Measurements from ENCODE around the gene GRM7. TPM values are rescaled to one million over a fixed set of nuclear protein-coding genes. Genes with fewer than 3 reads are reported as not detected.

Gene GRM7
- polyA plus RNA-seq, 1 experiment: not detected

DNA sequence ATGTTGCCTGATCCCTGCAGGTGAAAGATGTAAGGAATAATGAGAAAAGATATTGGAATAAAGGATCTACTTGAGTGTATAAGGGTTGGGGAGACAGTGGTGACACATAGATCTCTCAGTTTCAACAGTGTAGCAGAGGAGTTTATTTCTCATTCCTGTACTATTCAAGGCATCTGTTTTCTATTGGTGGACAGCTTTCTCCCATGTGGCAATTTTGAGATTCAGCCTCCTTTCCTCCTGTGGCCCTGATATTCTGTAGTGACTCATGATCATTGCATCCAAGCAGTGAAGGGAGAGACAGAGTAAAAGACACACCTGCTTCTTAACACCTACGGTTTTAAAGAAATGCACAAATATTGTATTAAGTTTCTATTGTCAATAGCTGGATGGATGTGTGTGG, 327.6 kb downstream of the GRM7 start:
- DNase-seq (ENCODE audit: low read depth, low spot score): no peak
- Histone ChIP-seq H3K9me3 (ENCODE audit: control insufficient read depth, insufficient read depth, low read length) (peaks cover 6% of the 10 kb centered on the region; the same call in 1 of the 2 replicates), H3K27ac (ENCODE audit: low read depth, low read length) (no peak overlapping the region), H3K27me3 (ENCODE audit: control insufficient read depth, insufficient read depth, low read length) (no peaks in the 10 kb centered on the region), H3K4me3 (ENCODE audit: low read depth, low read length) (no peak overlapping the region)
- CTCF ChIA-PET: no interaction called here
- POLR2A ChIA-PET: no interaction called here
- TF ChIP-seq, protein P1, sequence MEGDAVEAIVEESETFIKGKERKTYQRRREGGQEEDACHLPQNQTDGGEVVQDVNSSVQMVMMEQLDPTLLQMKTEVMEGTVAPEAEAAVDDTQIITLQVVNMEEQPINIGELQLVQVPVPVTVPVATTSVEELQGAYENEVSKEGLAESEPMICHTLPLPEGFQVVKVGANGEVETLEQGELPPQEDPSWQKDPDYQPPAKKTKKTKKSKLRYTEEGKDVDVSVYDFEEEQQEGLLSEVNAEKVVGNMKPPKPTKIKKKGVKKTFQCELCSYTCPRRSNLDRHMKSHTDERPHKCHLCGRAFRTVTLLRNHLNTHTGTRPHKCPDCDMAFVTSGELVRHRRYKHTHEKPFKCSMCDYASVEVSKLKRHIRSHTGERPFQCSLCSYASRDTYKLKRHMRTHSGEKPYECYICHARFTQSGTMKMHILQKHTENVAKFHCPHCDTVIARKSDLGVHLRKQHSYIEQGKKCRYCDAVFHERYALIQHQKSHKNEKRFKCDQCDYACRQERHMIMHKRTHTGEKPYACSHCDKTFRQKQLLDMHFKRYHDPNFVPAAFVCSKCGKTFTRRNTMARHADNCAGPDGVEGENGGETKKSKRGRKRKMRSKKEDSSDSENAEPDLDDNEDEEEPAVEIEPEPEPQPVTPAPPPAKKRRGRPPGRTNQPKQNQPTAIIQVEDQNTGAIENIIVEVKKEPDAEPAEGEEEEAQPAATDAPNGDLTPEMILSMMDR (IDR thresholded peaks at IDR 0.05; ENCODE audit: low read depth, low read length): no peak

DNA sequence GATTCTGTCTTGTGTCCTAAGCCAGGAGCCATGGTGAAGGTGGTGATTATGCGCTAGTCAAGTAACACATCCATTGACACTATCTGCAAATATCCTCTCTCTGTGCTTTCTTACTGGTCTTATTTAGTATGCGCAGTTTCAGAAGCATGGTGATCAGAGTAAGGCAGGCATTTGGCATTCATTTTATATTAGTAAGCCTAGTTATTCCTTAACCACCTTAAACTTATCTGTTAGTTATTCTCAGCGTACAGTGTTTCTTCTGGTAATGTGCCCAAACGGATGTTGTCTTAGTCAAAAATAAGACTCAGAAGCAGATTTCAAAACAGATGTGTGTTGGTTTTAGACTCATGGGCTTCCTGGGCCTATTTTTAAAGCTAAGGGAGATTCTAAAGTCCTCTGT, 329.2 kb downstream of the GRM7 start:
- POLR2A ChIA-PET: no interaction called here
- no peaks in the 10 kb centered on the region for H3K27me3 ChIP-seq (ENCODE audit: control insufficient read depth, insufficient read depth, low read length)
- H3K4me3 ChIP-seq (ENCODE audit: low read depth, low read length): no peak overlapping the region
- peaks cover 6% of the 10 kb centered on the region; the same call in 1 of the 2 replicates for H3K9me3 ChIP-seq (ENCODE audit: control insufficient read depth, insufficient read depth, low read length)
- CTCF ChIA-PET: no interaction called here
- H3K27ac ChIP-seq (ENCODE audit: low read depth, low read length): no peak overlapping the region
- TF ChIP-seq, protein P1 (IDR thresholded peaks at IDR 0.05; ENCODE audit: low read depth, low read length): no peak
- DNase-seq (ENCODE audit: low read depth, low spot score): no peak

DNA sequence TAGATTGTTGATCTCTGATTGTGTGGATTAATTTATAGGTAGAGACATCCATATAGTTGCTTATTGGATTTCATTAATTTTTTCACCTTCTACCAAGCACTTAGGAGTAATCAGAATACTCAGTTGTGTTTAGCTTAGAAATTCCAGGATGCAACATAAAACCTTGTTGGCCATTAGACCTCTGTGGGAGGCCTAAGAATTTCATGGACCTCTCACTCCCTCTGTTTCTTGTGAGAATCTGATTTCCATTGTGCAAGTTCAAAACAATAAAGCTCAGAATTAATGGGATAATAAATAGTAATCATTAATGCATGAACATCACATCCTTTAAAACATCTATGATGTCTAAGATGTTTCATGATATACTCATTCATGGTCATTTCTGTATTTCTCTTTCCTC, 332.4 kb downstream of the GRM7 start:
- no peak overlapping the region for H3K4me3 ChIP-seq (ENCODE audit: low read depth, low read length)
- H3K27ac ChIP-seq (ENCODE audit: low read depth, low read length): no peak overlapping the region
- no peaks in the 10 kb centered on the region for H3K27me3 ChIP-seq (ENCODE audit: control insufficient read depth, insufficient read depth, low read length)
- TF ChIP-seq, protein P1 (IDR thresholded peaks at IDR 0.05; ENCODE audit: low read depth, low read length): no peak
- POLR2A ChIA-PET: no interaction called here
- CTCF ChIA-PET: no interaction called here
- peaks cover 4% of the 10 kb centered on the region; the same call in 1 of the 2 replicates for H3K9me3 ChIP-seq (ENCODE audit: control insufficient read depth, insufficient read depth, low read length)
- DNase-seq (ENCODE audit: low read depth, low spot score): no peak

DNA sequence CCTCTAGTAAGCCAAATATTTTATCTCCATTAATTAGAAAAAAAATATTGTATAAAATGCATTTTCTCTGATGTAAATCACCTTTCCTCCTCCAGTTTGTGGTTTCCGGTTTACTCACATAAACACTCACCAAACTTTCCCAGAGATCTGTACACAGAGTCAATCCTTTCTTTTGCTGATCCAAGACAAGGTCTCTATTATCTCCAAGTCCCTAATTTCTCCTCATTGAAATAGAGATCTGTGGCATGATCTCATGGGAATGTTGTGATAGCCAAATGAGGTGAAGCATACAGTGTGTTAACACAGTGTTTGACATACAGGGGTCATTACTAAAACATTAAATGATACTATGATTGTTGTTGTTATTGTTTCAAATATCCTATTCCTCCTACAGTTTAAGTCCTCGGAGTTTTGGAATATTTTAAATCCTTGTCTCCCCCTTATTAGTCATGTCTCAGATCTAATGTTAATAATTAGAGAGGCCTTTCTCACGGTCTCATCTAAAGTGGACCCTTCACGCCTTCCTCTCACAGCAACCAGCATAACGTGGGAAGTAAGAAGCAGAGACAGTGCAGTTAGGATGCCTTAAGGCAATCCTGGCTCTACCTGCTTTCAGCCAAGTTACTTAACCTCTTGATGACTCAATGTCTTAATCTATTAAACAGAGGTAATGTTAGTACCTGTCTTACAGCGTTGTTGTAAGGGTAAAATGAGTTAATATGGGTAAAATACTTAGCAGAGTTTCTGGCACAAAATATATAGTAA, 333.3 kb downstream of the GRM7 start:
- H3K27me3 ChIP-seq (ENCODE audit: control insufficient read depth, insufficient read depth, low read length): no peaks in the 10 kb centered on the region
- ChIA-PET CTCF (no interaction called here), POLR2A (no interaction called here)
- H3K4me3 ChIP-seq (ENCODE audit: low read depth, low read length): no peak overlapping the region
- no peak overlapping the region for H3K27ac ChIP-seq (ENCODE audit: low read depth, low read length)
- DNase-seq (ENCODE audit: low read depth, low spot score): no peak
- TF ChIP-seq, protein P1 (IDR thresholded peaks at IDR 0.05; ENCODE audit: low read depth, low read length): no peak
- peaks cover 4% of the 10 kb centered on the region; the same call in 1 of the 2 replicates for H3K9me3 ChIP-seq (ENCODE audit: control insufficient read depth, insufficient read depth, low read length)

DNA sequence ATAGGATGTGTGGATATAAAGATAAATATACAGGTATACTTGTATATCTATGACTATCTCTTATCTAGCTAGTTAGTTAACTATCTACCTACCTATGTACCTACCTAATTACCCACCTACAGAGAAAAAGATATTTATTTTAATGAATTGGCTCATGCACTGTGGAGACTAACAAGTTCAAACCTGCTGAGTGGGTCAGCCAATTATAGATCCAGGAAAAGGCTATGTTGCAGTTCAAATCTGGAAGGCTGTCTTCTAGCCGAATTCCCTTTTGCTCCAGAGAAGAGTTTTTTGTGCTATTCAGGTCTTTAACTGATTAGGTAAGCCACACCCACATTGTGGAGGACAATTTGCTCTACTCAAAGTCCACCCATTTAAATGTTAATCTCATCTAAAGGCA, 335.0 kb downstream of the GRM7 start:
- H3K9me3 ChIP-seq (ENCODE audit: control insufficient read depth, insufficient read depth, low read length): peaks cover 4% of the 10 kb centered on the region; the same call in 1 of the 2 replicates
- no peak for DNase-seq (ENCODE audit: low read depth, low spot score)
- H3K4me3 ChIP-seq (ENCODE audit: low read depth, low read length): no peak overlapping the region
- TF ChIP-seq, protein P1 (IDR thresholded peaks at IDR 0.05; ENCODE audit: low read depth, low read length): no peak
- POLR2A ChIA-PET: no interaction called here
- H3K27ac ChIP-seq (ENCODE audit: low read depth, low read length): no peak overlapping the region
- CTCF ChIA-PET: no interaction called here
- H3K27me3 ChIP-seq (ENCODE audit: control insufficient read depth, insufficient read depth, low read length): no peaks in the 10 kb centered on the region

Measured in AG04450 (cell line).